GM18909 (cell line): ENCODE data around the gene TULP4.
"Not testable (repeated sequence)": the region's sequence is repeated elsewhere in the genome, so short reads cannot be mapped to it uniquely, and the experiment has no call there.

Experiments used
- ATAC-seq: cut with Tn5 transposase; IDR thresholded peaks from one replicate; pipeline ENCODE4 v1.9.1; 2021; ENCODE audit warnings: mild to moderate bottlenecking; ENCODE audit not compliant: unreplicated experiment, poor library complexity

The TULP4 gene

DNA sequence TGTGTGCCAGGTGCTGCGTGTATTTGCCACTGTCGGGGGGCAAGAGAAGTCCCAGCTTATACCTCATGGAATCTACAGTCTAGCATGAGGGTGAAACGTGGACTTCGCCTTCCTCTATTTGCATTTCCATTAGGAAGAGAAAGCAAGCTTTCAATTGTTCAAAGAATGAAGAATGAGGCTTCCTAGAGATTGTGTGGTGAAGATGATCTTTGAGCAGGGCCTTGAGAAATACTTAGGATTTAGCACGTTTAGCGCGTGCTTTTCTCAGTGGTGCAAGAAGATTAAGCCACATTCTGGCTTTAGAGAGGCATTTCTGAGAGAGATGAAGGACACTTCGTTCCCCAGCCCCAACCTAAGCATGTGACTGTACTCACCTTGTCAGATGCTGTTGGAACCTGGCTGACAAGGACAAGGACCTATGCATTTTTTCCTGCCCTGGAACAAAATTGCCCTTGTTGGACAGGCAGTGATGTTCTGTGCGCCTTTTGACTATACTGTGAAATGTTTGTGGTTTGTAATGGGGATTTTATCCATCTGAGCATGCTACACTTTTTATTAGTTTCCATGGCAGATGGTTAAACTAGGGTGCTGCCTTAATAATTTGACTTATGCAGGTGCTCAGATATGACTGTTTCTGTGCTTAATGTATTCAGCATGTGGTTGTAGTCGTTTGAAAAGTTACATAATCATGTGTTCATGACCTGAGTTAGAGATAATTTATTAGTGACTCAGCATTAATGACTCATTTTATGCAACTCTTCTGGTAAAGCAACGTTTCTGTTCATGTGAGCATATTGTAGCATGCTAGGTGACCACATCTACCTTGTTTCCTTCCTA lies 10.7 kb downstream of the TULP4 start:
- ATAC-seq: peak; percentile 69

DNA sequence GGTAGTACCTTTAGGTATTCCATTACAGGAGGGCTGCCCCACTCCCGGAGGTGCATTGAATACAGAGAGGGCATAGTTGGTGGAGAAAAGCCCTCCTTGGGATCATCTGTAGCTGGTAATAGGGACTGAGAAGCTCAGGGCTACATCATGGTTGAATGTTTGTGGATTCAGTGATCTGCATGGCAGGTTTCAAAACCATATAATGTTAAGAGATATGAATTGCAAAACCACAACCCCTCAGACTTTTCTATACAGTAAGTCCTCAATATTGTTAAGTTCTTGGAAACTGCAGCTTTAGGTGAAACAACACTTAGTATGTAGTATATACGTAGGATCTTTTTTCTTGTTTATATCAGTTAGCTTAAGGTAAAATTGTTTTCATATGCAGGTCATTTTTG lies 11.3 kb downstream of the TULP4 start:
- peak; percentile 40 for ATAC-seq

DNA sequence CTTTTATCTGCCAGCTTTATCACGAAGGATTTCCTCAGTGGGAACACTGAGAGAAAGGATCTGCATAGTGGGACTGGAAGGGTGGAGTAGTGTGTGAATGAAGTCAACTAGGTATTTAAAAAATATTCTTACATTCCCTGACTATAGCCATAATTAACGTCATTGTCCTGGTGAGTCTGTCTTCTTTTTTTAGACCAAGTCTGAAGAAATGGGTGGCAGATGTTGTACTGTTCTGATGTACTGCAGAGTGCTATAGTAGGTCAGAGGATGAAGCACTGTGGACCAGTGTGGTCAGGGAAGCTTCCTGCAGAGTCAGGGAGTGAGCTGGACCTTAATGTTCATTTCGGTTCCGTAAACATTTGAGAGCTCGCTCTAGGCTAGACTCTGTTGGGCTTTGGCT lies 11.9 kb downstream of the TULP4 start:
- ATAC-seq: no peak

DNA sequence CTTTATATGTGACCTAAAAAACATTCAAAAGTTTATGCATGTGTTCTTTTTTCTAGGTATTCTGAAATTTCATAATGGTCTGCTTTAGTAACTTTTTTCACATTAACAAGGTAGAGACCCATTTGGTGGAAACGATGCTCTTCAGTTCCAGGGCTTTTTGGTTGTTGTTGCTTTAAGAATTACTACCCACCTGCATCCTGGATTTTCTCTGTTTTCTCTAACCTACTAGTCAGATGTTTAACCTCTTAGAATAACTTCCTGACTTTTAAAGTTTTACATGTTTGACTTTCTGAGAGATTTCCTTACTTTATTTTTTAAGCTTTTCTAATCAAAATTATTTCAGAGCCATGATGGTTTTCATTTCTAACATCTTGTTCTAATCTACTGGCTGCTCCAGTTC lies 14.9 kb downstream of the TULP4 start:
- ATAC-seq: no peak

DNA sequence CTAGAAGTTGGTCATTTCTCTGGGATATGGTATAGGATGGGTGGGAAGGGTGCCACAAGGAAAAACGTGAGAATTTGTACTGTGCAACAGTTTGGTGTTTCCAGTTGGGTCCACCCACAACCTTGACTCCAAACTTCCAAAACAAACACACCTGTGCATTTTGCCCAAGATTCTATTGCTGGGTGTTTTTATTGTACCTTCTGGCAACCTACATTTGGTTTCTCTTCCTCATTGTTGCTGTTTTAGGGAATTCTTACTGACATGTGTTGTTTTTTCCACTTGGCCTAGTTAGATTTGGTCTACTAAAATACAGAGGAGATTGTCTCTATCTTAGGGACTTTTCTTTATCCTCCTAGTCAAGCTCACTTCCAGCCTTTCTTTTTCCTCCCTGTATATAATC lies 16.7 kb downstream of the TULP4 start:
- no peak for ATAC-seq

DNA sequence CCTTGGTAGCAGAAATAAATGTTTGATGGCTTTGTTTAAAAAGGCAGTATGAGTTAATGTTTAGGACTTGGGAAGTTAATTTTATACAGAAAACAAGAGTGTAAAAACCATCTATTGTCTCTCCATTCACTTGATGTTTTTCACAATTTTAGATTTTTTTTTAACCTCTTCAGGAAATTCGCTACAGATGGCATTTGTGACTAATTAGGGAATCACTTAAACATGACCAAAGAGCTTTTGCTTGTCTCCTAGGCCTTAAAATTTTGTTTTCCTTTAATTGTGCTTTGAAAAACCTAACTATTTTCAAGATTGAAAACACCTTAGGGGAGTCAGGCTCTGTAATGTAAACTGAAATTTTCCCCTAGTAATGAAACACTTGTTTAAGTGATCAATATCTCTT lies 17.3 kb downstream of the TULP4 start:
- no peak for ATAC-seq

DNA sequence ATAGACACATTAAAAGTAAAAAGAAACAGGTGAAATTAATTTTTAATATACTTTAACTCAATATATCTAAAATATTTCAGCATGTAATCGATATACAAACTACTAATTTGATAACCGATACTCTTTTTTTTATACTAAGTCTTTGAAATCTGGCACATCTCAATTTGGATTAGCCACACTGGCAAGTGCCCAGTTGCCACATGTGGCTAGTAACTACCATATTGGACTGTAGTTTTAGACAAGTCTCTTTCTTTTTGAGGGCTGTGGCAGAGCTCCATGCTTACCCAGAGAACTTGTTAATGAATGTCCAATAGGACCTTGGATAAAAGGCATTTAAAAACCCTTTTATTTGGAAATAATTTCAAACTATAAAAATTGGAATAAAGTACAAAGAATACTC lies 17.8 kb downstream of the TULP4 start:
- ATAC-seq: no peak

DNA sequence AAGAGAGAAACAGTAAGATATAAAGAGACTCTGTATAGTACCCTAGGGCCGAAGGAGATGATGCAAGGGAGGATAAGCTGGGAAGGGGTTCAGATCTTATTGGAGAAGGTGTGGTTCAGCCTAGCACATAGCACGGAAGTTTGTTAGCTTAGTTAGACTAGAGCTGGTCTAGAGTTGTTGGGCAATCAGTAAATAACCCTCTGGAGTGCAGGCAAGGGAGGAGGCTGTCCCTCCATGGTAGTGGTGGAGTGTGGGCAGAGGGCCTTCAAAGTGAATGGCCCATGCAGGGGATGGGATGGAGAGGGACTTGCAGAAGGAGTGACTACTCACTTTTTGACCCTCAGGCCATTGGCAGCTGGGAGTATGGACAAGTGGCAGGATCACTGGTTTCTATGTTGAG lies 20.0 kb downstream of the TULP4 start:
- ATAC-seq: no peak

DNA sequence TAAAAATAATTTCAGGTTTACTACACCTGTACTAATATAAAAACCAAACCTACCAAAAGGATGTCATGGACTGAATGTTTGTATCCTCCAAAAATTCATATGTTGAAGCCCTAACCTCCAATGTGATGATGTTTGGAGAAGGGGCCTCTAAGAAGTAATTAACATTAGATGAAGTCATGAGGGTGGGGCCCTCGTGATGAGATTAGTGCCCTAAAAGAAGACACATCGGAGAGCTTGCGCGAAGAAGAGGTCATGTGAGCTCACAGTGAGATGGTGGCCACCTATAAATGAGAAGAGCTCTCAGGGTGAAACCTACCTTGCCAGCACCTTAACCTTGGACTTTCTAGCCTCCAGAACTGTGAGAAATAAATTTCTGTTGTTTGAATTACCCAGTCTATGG lies 20.8 kb downstream of the TULP4 start:
- no peak for ATAC-seq

DNA sequence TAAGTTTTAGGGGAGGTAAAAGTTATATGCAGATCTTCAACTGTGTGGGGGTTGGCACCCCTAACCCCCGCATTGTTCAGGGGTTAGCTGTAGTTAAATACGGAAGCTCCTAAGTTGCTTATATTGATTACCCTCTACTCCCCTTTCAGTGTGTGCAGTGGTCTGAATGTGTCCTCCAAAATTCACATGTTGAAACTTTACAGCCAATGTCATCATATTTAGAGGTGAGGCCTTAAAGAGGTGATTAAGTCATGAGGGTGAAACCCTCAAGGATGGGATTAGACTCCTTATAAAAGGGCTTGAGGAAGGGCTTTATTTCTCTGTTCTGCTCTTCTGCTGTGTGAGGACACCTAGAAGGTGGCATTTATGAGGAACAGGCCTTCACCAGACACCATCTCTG lies 22.3 kb downstream of the TULP4 start:
- ATAC-seq: no peak

DNA sequence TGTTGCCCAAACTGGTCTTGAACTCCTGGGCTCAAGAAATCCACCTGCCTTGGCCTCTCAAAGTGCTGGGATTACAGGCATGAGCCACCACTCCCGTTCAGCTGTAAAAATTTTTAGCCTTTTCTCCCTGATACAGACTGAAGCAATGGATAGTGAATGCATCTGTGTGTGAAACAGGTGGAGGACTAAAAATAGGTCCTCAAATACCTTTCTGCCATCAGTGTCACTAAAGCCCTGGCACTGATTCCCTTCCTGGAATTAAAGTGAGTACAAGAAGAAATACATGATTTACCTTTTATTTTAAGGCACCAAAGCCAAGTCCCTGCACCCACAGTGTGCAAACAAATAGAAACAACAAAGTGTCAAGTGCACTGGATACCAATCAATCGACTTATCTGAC lies 25.1 kb downstream of the TULP4 start:
- ATAC-seq: no peak

DNA sequence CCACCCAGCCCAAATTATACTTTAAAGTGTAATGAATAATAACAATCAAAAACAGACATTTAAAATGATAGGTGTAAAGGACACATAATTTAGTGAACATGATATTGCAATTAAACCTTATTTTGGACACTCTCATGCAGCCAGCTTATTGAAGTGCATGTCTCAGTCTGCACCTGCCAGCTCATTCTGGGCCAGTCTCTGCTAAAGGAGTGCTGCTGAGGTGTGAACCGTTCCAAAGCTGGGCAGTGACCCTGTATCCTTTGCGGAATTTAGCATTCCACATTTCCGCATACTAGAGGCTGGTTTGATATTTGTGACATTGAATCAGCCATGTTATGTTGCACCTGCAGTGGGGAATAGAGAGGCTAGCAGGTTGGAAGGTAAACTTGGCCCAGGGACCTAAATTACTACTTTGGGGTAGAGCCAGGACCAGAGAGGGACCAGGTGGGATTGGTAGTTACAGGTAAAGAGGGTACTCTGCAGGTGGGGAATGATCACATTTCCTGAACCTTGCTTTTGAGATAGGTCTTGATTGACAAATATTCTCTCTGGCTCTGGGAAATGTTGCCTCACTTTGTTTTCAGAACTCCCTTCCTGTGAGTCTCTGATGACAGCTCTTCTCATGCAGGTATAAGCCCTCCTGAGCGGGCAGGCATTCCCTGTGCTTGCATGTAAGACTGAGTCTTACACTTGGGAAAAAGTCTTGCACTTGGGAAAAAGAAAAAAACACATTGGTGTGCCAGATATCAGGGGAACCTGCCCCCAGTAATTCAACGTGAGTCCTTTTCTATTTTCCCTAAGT lies 26.2 kb downstream of the TULP4 start:
- no peak for ATAC-seq

DNA sequence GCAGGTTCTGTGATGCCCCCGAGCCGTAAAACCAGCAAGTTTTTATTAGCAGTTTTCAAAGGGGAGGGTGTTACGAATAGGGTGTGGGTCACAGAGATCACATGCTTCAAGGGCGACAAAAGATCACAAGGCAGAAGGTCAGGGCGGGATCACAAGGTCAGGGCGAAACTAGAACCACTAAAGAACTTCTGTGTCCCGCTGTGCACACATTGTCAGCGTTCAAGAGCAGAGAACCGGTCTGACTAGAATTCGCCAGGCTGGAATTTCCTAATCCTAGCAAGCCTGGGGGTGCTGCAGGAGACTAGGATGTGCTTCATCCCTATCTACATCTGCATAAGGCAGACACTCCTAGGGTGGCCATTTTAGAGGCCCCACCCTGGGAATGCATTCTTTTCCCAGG lies 26.9 kb downstream of the TULP4 start:
- not testable (repeated sequence) for ATAC-seq

DNA sequence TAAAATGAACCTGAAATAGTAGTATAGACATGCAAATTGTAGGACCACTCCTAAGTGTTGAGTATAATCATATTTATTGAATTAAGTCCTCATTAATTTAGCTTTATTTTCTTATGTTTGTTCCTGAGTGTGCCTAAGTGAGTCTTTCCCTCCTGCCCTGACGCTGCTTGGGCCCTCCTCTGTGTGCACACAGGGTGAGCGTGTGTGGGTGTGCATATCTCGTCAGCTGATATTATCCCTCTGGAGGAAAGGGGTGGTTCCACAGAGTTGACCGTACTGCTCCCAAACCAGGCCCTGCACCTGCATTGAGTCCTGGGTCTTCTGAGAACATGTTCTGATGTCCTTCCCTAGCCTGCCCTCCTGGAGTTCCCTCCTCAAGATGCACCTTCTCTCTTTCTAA lies 28.0 kb downstream of the TULP4 start:
- no peak for ATAC-seq

DNA sequence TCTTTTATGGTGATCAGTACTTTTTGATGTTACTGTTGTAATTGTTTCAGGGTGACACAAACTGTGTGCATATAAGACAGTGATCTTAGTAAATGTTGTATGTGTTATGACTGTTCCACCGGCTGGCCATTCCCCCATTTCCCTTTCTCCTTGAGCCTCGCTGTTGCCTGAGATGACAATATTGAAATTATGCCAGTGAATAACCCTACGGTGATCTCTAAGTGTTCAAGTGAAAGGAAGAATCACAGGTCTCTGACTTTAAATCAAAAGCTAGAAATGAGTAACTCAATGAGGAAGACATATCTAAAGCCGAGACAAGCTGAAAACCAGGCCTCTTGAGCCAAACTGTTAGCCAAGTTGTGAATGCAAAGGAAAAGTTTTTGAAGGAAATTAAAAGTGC lies 32.3 kb downstream of the TULP4 start:
- ATAC-seq: peak; percentile 57

DNA sequence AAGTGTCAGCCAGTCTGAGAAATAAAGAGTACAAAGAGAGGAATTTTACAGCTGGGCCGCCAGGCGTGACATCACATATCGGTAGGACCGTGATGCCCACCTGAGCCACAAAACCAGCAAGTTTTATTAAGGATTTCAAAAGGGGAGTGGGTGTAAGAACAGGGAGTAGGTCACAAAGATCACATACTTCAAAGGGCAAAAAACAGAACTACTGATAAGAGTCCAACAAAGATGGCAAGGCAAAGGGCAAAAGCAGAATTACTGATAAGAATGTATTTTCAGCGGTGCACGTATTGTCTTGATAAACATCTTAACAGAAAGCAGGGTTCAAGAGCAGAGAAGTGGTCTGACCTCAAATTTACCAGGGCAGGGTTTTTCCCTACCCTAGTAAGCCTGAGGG lies 33.2 kb downstream of the TULP4 start:
- ATAC-seq: not testable (repeated sequence)

DNA sequence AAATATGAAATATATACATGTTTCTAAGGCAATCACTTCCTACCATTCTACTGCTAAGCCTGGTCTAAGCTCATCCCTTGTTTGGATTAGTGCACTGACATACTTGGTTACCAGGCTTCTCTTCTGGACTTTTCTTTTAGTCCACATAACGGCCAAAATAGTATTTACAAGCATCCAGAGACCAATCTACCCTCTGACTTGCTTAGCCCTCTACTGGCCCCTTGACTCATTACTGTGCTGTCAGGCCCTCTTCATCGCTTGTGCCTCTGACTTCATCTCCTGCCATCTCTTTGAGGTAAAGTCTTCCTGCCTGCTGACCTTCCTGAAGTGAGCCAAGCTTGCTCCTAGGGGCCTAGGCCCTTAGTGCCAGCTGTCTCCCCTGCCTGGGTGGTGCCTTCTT lies 35.1 kb downstream of the TULP4 start:
- ATAC-seq: no peak

DNA sequence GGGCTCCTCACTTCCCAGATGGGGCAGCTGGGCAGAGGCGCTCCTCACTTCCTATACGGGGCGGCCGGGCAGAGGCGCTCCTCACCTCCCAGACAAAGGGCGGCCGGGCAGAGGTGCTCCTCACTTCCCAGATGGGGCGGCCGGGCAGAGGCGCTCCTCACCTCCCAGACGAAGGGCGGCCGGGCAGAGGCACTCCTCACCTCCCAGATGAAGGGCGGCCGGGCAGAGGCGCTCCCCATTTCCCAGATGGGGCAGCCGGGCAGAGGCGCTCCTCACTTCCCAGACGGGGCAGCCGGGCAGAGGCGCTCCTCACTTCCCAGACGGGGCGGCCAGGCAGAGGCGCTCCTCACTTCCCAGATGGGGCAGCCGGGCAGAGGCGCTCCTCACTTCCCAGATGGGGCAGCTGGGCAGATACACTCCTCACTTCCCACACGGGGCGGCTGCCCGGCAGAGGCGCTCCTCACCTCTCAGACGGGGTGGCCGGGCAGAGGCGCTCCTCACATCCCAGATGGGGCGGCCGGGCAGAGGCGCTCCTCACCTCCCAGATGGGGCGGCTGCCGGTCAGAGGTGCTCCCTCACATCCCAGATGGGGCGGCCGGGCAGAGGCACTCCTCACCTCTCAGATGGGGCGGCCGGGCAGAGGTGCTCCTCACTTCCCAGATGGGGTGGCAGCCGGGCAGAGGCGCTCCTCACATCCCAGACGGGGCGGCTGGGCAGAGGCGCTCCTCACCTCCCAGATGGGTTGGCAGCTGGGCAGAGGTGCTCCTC lies 36.7 kb downstream of the TULP4 start:
- not testable (repeated sequence) for ATAC-seq

DNA sequence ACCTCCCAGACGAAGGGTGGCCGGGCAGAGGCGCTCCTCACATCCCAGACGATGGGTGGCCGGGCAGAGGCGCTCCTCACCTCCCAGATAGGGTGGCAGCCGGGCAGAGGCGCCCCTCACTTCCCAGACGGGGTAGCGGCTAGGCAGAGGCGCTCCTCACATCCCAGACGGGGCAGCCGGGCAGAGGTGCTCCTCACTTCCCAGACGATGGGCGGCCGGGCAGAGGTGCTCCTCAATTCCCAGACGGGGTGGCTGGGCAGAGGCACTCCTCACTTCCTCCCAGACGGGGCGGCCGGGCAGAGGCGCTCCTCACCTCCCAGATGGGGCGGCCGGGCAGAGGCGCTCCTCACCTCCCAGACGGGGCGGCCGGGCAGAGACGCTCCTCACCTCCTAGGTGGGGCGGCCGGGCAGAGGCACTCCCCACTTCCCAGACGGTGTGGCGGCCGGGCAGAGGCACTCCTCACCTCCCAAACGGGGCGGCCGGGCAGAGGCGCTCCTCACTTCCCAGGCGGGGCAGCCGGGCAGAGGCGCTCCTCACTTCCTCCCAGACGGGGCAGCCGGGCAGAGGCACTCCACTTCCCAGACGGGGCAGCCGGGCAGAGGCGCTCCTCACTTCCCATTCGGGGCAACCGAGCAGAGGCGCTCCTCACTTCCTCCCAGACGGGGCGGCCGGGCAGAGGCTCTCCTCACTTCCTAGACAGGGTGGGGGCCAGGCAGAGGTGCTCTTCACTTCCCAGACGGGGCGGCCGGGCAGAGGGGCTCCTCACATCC lies 37.4 kb downstream of the TULP4 start:
- not testable (repeated sequence) for ATAC-seq

DNA sequence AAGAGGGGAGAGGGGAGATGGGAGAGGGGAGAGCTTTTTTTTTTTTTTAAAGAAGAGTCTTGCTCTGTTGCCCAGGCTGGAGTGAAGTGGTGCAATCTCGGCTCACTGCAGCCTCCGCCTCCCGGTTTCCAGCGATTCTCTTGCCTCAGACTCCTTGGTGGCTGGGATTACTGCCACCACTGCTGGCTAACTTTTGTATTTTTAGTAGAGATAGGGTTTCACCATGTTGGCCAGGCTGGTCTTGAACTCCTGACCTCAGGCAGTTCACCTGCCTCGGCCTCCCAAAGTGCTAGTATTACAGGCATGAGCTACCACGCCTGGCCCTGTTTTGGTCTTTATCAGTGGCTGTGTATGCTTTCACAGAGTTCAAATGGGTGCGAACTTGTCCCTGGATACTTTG lies 38.5 kb downstream of the TULP4 start:
- ATAC-seq: not testable (repeated sequence)
